ENCODE results near the gene IPPK.

- no peak for TF ChIP-seq CTCF (IDR thresholded peaks at IDR 0.05)
- TF ChIP-seq POLR2AphosphoS5 (IDR thresholded peaks at IDR 0.05), result no peak
- TF ChIP-seq POLR2A (IDR thresholded peaks at IDR 0.05), result no peak
- TF ChIP-seq EP300 (IDR thresholded peaks at IDR 0.05), result no peak
Observed at GRCh38 chr9:92592537-92592936, 77.4 kb downstream of the IPPK start.

Data from gastroesophageal sphincter (tissue), 3 donors.